Panc1 (cell line): ENCODE results near the gene HRH2. TPM values are rescaled to one million over a fixed set of nuclear protein-coding genes. Genes with fewer than 3 reads are reported as not detected.

Experiments
- ATAC-seq: fragments of 200-7000 bp; cut with Tn5 transposase; 2 replicates; pipeline ENCODE4 v1.9.1; 2020; ENCODE audit warnings: mild to moderate bottlenecking, moderate library complexity
- BruUV-seq: library from RNA; stranded (reverse); fragments of 400-500 nt; replicated peaks from 2 replicates; lab custom pipeline; 2021; lab: Mats Ljungman, UMichigan
- CTCF ChIA-PET: fragments of 300-600 bp; sonication (Branson Sonifier 250); formaldehyde crosslinking; loops from one replicate; lab custom pipeline; 2022; ENCODE audit warnings: antibody characterized with exemption; lab: Charles Lee
- POLR2A ChIA-PET: fragments of 300-600 bp; sonication (Branson Sonifier 250); formaldehyde crosslinking; loops from one replicate; lab custom pipeline; 2022; ENCODE audit warnings: antibody characterized with exemption; lab: Charles Lee
- DNase-seq: peaks from one replicate; pipeline ENCODE4 v3.0.0-alpha.2; 2010; ENCODE audit warnings: low read depth, low spot score
- H3K27ac ChIP-seq: 2 replicates; pipeline ENCODE4 v1.5.1; 2011; ENCODE audit warnings: mild to moderate bottlenecking, low read length, inconsistent platforms
- H3K27me3 ChIP-seq: fragments of 200-500 bp; sonication (Bioruptor generic); 2 replicates; pipeline ENCODE4 v1.6.0; 2014; ENCODE audit warnings: low read length, inconsistent platforms; ENCODE audit not compliant: control insufficient read depth, insufficient read depth
- H3K36me3 ChIP-seq: fragments of 200-500 bp; sonication (Bioruptor generic); 2 replicates; pipeline ENCODE4 v1.5.1; 2014; ENCODE audit warnings: inconsistent platforms, mild to moderate bottlenecking, low read length, moderate library complexity; ENCODE audit not compliant: control insufficient read depth, insufficient read depth
- H3K4me1 ChIP-seq: 2 replicates; pipeline ENCODE4 v1.5.1; 2011; ENCODE audit warnings: inconsistent platforms, mild to moderate bottlenecking, low read length, moderate library complexity; ENCODE audit not compliant: control insufficient read depth, insufficient read depth
- H3K4me3 ChIP-seq, 2 experiments: 2 replicates each; pipeline ENCODE4 v1.5.1; 2011 to 2012; ENCODE audit warnings: low read depth in 2 of 2, low read length in 2 of 2, mild to moderate bottlenecking in 2 of 2, inconsistent platforms in 1 of 2, moderate library complexity in 1 of 2
- H3K9me3 ChIP-seq: fragments of 200-500 bp; sonication (Bioruptor generic); 2 replicates; pipeline ENCODE4 v1.5.1; 2014; ENCODE audit warnings: low read depth, mild to moderate bottlenecking, inconsistent platforms, low read length, moderate library complexity; ENCODE audit not compliant: control insufficient read depth, insufficient read depth
- CTCF ChIP-seq: fragments of 450-650 bp; IDR thresholded peaks from 2 replicates; pipeline ENCODE4 v1.5.1; 2017; ENCODE audit warnings: mild to moderate bottlenecking
- POLR2AphosphoS5 ChIP-seq: IDR thresholded peaks from 2 replicates; pipeline ENCODE4 v1.6.1; 2012; ENCODE audit warnings: mild to moderate bottlenecking, low read depth, low read length, moderate library complexity
- REST ChIP-seq, 2 experiments: IDR thresholded peaks; 2 replicates each; pipeline ENCODE4 v1.6.1; 2011 to 2012; ENCODE audit warnings: low read depth in 2 of 2, control low read depth in 1 of 2, low read length in 1 of 2, mild to moderate bottlenecking in 1 of 2, moderate library complexity in 1 of 2; ENCODE audit not compliant: insufficient read depth in 1 of 2
- SIN3A ChIP-seq: IDR thresholded peaks from 2 replicates; pipeline ENCODE4 v1.6.1; 2012; ENCODE audit warnings: low read depth, mild to moderate bottlenecking, low read length, moderate library complexity, borderline replicate concordance; ENCODE audit not compliant: insufficient read depth
- TCF7L2 ChIP-seq: IDR thresholded peaks from 2 replicates; pipeline ENCODE4 v1.6.1; 2011; ENCODE audit warnings: mild to moderate bottlenecking, low read depth, low read length, inconsistent platforms
- in situ Hi-C: cut with HindIII; loops from 2 replicates; pipeline ENCODE4 v1.10.0; 2016; ENCODE audit warnings: low sequenced_read_pairs, low pct_unique_long_range_greater_than_20kb
- intact Hi-C: fragments of 100-400 bp; cut with micrococcal nuclease; formaldehyde crosslinking; loops from one replicate; pipeline ENCODE4 v1.10.0; 2022; ENCODE audit not compliant: unreplicated experiment
- total RNA-seq: library from RNA; stranded (reverse); gene quantifications from one replicate; pipeline ENCODE4 v1.2.1, GENCODE V29; 2021; ENCODE audit not compliant: unreplicated experiment

HRH2 gene
- total RNA-seq, 1 experiment from 2014 or later: 0.33 TPM

DNA sequence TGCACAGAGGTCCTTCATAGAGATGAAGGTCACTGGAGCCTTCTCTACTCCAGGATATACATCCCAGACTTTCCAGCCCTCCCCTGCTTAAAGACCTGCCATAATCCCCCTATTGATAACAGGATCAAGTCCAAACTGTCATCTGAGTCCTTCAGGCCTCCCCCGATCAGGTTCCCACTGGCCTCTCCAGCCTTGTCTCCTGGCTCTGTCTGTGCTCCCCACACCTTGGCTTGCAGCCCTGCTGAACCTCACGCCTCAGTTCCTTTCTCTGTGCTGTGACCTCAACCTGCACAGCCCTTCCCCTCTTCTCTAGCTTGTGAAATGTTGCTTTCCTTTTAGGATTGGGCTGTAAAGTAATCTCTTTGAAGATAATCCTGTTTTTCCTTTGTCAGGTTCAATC, 2.5 kb upstream of the HRH2 start:
- CTCF ChIA-PET: no interaction called here

GRCh38 chr5:175656966-175657365, 905 bp upstream of the HRH2 start:
- Histone ChIP-seq H3K4me1 (no peaks in the 10 kb centered on the region), H3K36me3 (no peaks in the 10 kb centered on the region), H3K27ac (no peak overlapping the region), H3K9me3 (no peaks in the 10 kb centered on the region), H3K4me3 (no peak overlapping the region), H3K27me3 (peaks cover 12% of the 10 kb centered on the region)
- intact Hi-C loops: loop anchor here (10.0 kb wide), 1 partner anchor 92 kb away; no protein-coding TSS in a partner anchor
- ATAC-seq: no peak
- ChIA-PET POLR2A (no interaction called here), CTCF (no interaction called here)
- no peak for DNase-seq
- BruUV-seq: no TSS peak
- TF ChIP-seq POLR2AphosphoS5 (no peak), SIN3A (no peak), CTCF (no peak), TCF7L2 (no peak), REST (IDR thresholded peaks at IDR 0.05; ENCODE audit: insufficient read depth in 1 of 2, low read depth in 2 of 2, low read length in 1 of 2) (no peak)
- in situ Hi-C loops: no loop called here

More for the DNA sequence above, 2.5 kb upstream of the HRH2 start:
- POLR2A ChIA-PET: no interaction called here
- TF ChIP-seq CTCF: no peak
- TF ChIP-seq TCF7L2: no peak
- no peak for TF ChIP-seq POLR2AphosphoS5
- TF ChIP-seq SIN3A: no peak
- no peak for TF ChIP-seq REST (IDR thresholded peaks at IDR 0.05; ENCODE audit: insufficient read depth in 1 of 2, low read depth in 2 of 2, low read length in 1 of 2)
- ATAC-seq (no peak), DNase-seq (no peak)
- H3K4me1 ChIP-seq: no peaks in the 10 kb centered on the region
- H3K27me3 ChIP-seq: peaks cover 12% of the 10 kb centered on the region
- intact Hi-C loops: loop anchor here (10.0 kb wide), 1 partner anchor 91 kb away; no protein-coding TSS in a partner anchor
- in situ Hi-C loops: no loop called here
- BruUV-seq: no TSS peak
- H3K4me3 ChIP-seq: no peak overlapping the region
- no peak overlapping the region for H3K27ac ChIP-seq
- no peaks in the 10 kb centered on the region for H3K9me3 ChIP-seq
- no peaks in the 10 kb centered on the region for H3K36me3 ChIP-seq
